WI38 (cell line): ENCODE data around the gene SLA2.

Experiments used
- H3K4me3 ChIP-seq: 2 replicates; pipeline ENCODE4 v1.5.1; 2011; ENCODE audit warnings: low read depth, mild to moderate bottlenecking, control low read depth, low read length
- CTCF ChIP-seq: IDR thresholded peaks from 2 replicates; pipeline ENCODE4 v1.5.1; 2012; ENCODE audit warnings: low read depth, mild to moderate bottlenecking, control low read depth, low read length

Gene SLA2

GRCh38 chr20:36632487-36633284 lies 13.3 kb downstream of the SLA2 start:
- TF ChIP-seq CTCF = no peak
- H3K4me3 ChIP-seq = no peak overlapping the region

- TF ChIP-seq CTCF = no peak
- no peak overlapping the region for H3K4me3 ChIP-seq
Measured at GRCh38 chr20:36632147-36632486, 13.9 kb downstream of the SLA2 start.

GRCh38 chr20:36631646-36632045 lies 14.3 kb downstream of the SLA2 start:
- no peak overlapping the region for H3K4me3 ChIP-seq
- TF ChIP-seq CTCF = no peak

GRCh38 chr20:36629719-36630681 lies 16.0 kb downstream of the SLA2 start:
- no peak for TF ChIP-seq CTCF
- H3K4me3 ChIP-seq = no peak overlapping the region

GRCh38 chr20:36628076-36628475 lies 17.9 kb downstream of the SLA2 start:
- TF ChIP-seq CTCF = no peak
- no peak overlapping the region for H3K4me3 ChIP-seq

- H3K4me3 ChIP-seq = no peak overlapping the region
- TF ChIP-seq CTCF = no peak
Measured at GRCh38 chr20:36624944-36625324, 21.1 kb downstream of the SLA2 start.
